CMK (cell line): ENCODE results near the gene ZNF653.
"Not testable (repeated sequence)": the region's sequence is repeated elsewhere in the genome, so short reads cannot be mapped to it uniquely, and the experiment has no call there.

Experiments used
- DNase-seq: peaks from one replicate; pipeline ENCODE4 v3.0.0-alpha.2; 2010; ENCODE audit warnings: low read depth

Gene ZNF653

DNA sequence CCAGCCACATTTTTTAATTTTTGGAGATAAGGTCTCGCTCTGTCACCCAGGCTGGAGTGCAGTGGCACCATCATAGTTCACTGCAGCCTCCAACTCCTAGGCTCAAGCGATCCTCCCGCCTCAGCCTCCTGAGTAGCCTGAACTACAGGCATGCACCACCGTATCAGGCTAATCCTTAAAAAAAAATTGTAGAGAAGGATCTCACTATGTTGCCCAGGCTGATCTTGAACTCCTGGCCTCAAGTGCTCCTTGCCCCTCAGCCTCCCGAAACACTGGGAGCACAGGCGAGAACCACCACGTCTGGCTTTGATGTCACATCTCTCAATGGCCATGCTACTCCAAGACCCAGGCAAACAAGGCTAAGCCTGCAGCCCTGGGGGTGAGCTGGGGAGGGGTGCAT lies 49.0 kb downstream of the ZNF653 start:
- DNase-seq, result no peak

- not testable (repeated sequence) for DNase-seq
Observed at GRCh38 chr19:11455233-11455554, 50.4 kb downstream of the ZNF653 start.

GRCh38 chr19:11453468-11454341 lies 51.9 kb downstream of the ZNF653 start:
- no peak for DNase-seq

DNA sequence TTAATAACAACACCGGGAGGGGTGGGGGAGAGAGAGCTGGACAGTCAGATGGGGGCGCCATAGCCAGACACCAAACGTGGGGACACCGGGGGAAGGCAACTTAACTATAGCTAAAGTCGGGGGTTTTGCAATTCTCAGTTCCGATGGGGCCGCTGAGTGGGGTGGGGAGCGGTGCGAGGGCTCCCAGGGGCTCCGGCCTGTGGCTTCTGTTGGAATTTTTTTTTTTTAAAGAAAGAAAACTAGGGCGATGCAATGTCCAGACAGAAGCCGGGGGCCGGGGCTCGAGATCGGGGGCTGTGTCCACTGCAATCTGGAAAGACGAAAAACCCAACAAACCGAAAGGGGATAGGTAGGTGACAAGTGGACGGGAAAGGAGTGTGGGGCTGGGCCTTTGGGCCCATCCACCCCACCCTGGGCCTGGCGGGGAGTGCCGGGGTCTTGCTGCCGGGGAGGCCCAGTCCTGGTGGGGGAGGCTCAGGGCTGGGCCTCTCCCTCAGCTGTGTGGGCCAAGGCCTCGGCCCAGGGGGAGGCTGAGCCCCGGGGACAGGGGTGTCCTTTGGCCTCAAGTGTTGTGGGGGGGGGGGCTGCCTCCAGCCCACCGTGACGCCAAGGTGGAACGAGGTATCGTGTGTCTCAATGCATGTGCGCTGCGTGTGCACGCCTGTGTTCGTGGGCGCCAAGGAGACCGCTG lies 52.9 kb downstream of the ZNF653 start:
- DNase-seq, result no peak

DNA sequence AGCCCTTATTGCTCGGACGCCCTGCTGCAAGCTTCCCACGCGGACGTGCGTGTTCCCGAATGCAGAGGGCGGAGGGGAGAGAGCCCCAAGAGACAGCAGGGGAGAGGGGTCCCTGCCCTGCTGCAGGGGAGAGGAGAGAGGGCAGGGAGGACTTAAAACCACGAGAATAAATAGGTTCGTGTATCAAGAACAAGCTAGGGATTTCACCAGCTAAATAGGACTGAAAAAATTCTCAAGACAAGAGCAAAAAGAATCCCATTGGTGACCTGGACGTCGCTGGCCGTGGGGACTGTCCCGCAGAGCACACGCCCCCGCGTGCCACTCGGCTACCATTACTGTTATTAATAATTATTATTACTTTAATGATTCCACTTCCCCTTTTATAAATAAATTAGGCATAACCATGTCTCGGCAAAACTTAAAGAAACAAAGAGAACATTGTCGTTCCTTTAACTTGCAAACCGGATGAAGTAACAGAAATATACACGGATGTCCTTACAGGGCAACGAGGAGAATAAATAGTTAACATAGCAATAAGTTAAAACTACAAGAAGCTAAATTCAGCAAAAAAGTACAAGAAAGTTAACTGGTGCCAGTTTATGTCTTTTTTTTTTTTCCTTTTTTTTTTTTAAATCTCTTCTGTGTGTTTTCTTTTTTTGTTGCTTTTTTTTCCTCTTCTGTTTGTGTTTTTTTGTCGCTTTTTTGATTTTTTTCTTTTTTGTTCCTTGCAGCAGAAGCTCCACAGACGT lies 53.6 kb downstream of the ZNF653 start:
- no peak for DNase-seq

- no peak for DNase-seq
Observed at GRCh38 chr19:11451327-11451870, 54.2 kb downstream of the ZNF653 start.

GRCh38 chr19:11450570-11451326 lies 54.9 kb downstream of the ZNF653 start:
- DNase-seq, result no peak

DNA sequence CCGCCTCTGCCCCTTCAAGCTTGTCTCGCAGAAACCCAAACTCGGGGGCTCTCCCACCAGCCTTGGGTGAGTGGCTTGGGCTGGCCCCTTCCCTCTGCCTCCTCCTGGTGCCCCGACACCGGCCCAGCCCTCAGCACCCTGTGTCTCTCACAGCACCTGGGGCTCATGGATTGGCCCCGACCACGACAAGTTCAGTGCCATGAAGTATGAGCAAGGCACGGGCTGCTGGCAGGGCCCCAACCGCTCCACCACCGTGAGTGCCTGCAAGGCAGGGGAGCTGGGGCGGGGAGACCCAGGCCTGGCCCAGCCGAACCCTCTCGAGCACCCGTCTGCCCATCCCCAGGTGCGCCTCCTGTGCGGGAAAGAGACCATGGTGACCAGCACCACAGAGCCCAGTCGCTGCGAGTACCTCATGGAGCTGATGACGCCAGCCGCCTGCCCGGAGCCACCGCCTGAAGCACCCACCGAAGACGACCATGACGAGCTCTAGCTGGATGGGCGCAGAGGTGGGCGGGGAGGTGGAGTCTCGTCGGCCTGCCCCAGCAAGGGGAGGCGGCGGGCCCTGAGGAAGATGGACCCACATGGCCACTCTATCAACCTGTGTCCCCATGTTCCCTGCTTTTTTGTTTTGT lies 56.6 kb downstream of the ZNF653 start:
- DNase-seq, result no peak

GRCh38 chr19:11448410-11448809 lies 57.2 kb downstream of the ZNF653 start:
- DNase-seq, result no peak

- DNase-seq, result no peak
Observed at GRCh38 chr19:11447347-11448262, 58.0 kb downstream of the ZNF653 start.

- no peak for DNase-seq
Observed at GRCh38 chr19:11446652-11447301, 58.9 kb downstream of the ZNF653 start.

- no peak for DNase-seq
Observed at GRCh38 chr19:11446271-11446651, 59.4 kb downstream of the ZNF653 start.

- DNase-seq, result no peak
Observed at GRCh38 chr19:11445141-11445540, 60.5 kb downstream of the ZNF653 start.

- no peak for DNase-seq
Observed at GRCh38 chr19:11444059-11444458, 61.6 kb downstream of the ZNF653 start.

- no peak for DNase-seq
Observed at GRCh38 chr19:11437955-11438354, 67.7 kb downstream of the ZNF653 start.

DNA sequence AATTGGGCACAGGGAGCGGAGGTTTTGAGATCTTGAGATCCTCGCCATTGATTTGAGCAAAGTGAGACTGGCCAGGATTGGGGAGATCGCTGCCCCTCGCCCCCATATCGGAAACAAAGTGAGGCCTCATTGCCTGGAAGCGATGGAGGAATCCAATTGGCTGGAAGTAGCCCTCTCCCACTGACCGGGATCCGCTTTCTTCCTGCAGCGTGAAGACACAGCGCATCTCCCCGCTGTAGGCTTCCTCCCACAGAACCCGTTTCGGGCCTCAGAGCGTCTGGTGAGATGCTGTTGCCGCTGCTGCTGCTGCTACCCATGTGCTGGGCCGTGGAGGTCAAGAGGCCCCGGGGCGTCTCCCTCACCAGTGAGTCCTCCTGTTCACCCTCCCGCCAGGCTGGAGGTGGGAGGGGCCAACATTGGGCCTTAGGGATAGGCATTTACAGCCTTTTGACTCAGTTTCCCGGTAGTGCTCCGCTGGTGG lies 69.8 kb downstream of the ZNF653 start:
- peak; percentile 30 for DNase-seq

- DNase-seq, result peak; percentile 99
Observed at GRCh38 chr19:11435057-11435832, 70.4 kb downstream of the ZNF653 start, which contains the start of the genes ODAD3 and PRKCSH. ODAD3 (minus strand) TSS chr19:11435121; CDS start chr19:11435016, 105 bp downstream. PRKCSH (plus strand) TSS chr19:11435635; CDS start chr19:11436118, 483 bp downstream.

DNA sequence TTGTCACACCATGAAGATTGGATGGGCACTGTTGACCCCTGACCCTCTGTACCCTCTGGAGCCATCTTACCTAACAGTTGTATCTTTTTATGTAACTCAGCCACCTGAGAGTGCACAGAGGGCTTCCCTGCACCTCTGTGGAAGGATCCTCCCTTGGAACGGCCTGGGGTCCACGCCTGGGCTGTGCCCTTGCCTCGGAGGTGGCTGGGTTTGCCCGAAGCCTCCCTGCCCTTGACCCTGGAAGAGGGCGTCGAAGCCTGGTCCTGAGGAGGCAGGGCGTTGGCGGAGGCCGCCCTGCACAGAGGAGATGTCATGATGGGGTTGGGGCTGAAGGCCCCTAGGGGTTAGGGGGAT lies 71.0 kb downstream of the ZNF653 start:
- DNase-seq, result no peak

DNA sequence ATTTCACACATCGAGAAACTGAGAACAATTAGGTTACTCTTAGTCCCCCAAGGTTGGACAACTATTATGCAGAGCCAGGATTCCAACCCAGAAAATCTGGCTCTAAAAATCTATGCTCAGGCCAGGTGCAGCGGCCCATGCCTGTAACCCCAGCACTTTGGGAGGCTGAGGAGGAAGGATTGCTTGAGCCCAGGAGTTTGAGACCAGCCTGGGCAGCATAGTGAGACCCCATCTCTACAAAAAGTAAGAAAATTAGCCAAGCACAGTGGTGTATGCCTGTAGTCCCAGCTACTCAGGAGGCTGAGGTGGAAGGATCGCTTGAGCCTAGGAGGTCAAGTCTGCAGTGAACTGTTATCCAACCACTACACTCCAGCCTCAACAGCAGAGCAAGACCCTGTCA lies 72.1 kb downstream of the ZNF653 start:
- DNase-seq, result not testable (repeated sequence)
